ENCODE results near the gene OR7C2.

Gene OR7C2

DNA sequence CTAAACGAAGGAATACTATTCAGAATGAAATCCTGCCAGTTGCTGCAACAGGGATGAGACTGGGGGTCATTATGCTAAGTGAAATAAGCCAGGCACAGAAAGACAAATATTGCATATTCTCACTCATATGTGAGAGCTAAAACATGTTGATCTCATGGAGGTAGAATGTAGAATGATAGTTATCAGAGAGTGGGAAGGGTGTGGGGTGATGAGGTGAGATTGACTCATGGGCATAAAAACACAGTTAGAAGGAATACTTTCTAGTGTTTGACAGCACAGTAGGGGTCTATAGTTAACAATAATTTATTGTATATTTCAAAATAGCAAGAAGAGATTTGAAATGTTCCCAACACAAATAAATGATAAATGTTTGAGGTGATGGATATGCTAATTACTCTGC, 7.8 kb upstream of the OR7C2 start:
- no peak for TF ChIP-seq SIN3A (IDR thresholded peaks at IDR 0.05; ENCODE audit: borderline replicate concordance, insufficient read depth, low read length)
- TF ChIP-seq POLR2AphosphoS5 (IDR thresholded peaks at IDR 0.05; ENCODE audit: low read depth, low read length) = no peak
- TF ChIP-seq TAF1 (IDR thresholded peaks at IDR 0.05; ENCODE audit: borderline replicate concordance, insufficient read depth, low read length) = no peak

DNA sequence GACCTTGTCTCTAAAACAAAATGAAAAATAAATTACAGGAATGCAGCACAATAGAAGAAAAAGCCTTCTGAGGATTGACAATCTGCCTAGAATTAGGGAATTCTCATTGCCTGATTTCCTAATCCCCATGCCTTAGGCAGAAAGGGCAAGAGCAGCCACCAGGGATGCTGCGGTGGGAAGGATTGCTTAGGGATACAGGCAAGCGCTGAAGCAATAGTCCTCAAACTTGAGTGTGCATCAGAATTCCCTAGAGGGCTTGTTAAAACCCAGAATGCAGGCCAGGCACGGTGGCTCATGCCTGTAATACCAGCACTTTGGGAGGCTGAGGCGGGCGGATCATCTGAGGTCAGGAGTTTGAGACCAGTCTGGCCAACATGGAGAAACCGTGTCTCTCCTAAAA, 1.0 kb upstream of the OR7C2 start:
- TF ChIP-seq TAF1 (IDR thresholded peaks at IDR 0.05; ENCODE audit: borderline replicate concordance, insufficient read depth, low read length) = no peak
- no peak for TF ChIP-seq FOXP2 (optimal IDR thresholded peaks at IDR 0.05; ENCODE audit: borderline replicate concordance, extremely low read depth, extremely low read length, insufficient read depth)
- TF ChIP-seq, protein P1, sequence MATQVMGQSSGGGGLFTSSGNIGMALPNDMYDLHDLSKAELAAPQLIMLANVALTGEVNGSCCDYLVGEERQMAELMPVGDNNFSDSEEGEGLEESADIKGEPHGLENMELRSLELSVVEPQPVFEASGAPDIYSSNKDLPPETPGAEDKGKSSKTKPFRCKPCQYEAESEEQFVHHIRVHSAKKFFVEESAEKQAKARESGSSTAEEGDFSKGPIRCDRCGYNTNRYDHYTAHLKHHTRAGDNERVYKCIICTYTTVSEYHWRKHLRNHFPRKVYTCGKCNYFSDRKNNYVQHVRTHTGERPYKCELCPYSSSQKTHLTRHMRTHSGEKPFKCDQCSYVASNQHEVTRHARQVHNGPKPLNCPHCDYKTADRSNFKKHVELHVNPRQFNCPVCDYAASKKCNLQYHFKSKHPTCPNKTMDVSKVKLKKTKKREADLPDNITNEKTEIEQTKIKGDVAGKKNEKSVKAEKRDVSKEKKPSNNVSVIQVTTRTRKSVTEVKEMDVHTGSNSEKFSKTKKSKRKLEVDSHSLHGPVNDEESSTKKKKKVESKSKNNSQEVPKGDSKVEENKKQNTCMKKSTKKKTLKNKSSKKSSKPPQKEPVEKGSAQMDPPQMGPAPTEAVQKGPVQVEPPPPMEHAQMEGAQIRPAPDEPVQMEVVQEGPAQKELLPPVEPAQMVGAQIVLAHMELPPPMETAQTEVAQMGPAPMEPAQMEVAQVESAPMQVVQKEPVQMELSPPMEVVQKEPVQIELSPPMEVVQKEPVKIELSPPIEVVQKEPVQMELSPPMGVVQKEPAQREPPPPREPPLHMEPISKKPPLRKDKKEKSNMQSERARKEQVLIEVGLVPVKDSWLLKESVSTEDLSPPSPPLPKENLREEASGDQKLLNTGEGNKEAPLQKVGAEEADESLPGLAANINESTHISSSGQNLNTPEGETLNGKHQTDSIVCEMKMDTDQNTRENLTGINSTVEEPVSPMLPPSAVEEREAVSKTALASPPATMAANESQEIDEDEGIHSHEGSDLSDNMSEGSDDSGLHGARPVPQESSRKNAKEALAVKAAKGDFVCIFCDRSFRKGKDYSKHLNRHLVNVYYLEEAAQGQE (IDR thresholded peaks at IDR 0.05; ENCODE audit: insufficient read depth in 1 of 2, low read depth in 2 of 2, low read length in 2 of 2) = no peak
- no peak for TF ChIP-seq SIN3A (IDR thresholded peaks at IDR 0.05; ENCODE audit: borderline replicate concordance, insufficient read depth, low read length)

DNA sequence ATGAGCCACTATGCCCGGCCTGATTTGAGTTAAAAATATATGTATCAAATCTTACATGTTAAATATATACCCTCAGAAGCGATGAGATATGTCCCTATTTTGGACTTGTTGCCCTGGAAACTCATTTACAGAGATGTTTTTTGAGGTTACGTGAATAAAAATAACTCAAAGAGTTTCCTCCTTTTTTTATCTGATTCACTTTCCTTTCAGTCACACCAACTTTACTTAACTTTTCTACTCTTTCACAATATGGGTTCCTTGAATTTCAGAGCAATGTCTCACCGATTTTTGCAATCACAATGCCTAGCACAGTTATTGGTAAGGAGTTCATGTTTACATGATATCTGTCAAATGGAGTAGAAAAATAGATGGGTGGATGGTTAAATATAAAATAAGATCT, 2.3 kb downstream of the OR7C2 start:
- TF ChIP-seq FOXP2 (optimal IDR thresholded peaks at IDR 0.05; ENCODE audit: borderline replicate concordance, extremely low read depth, extremely low read length, insufficient read depth) = no peak
- TF ChIP-seq TAF1 (IDR thresholded peaks at IDR 0.05; ENCODE audit: borderline replicate concordance, insufficient read depth, low read length) = no peak
- TF ChIP-seq SIN3A (IDR thresholded peaks at IDR 0.05; ENCODE audit: borderline replicate concordance, insufficient read depth, low read length) = no peak
- TF ChIP-seq, protein P1 (IDR thresholded peaks at IDR 0.05; ENCODE audit: insufficient read depth in 1 of 2, low read depth in 2 of 2, low read length in 2 of 2) = no peak
- no peak for TF ChIP-seq POLR2AphosphoS5 (IDR thresholded peaks at IDR 0.05; ENCODE audit: low read depth, low read length)

DNA sequence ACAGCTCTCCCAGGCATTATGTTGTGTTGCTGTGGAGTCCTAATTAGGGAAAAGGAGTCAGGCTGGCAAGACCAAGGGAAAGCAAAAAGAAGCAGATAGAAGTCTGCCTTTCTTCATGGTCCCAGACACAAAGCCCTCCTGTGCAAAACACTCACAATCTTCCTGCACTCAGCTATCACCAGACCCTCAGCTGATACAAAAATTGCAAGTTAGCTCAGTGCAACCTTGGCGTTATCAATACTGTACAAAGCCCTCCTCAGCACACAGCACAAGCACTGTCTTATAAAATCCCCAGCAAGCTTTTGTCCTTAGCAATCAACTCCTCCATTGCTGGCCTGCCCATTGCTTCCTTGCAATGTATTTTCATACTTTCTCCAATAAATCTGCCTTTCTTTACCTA, 3.2 kb downstream of the OR7C2 start:
- TF ChIP-seq POLR2AphosphoS5 (IDR thresholded peaks at IDR 0.05; ENCODE audit: low read depth, low read length) (no peak), SIN3A (IDR thresholded peaks at IDR 0.05; ENCODE audit: borderline replicate concordance, insufficient read depth, low read length) (no peak), TAF1 (IDR thresholded peaks at IDR 0.05; ENCODE audit: borderline replicate concordance, insufficient read depth, low read length) (no peak), FOXP2 (optimal IDR thresholded peaks at IDR 0.05; ENCODE audit: borderline replicate concordance, extremely low read depth, extremely low read length, insufficient read depth) (no peak)
- TF ChIP-seq, protein P1 (IDR thresholded peaks at IDR 0.05; ENCODE audit: insufficient read depth in 1 of 2, low read depth in 2 of 2, low read length in 2 of 2) = no peak

DNA sequence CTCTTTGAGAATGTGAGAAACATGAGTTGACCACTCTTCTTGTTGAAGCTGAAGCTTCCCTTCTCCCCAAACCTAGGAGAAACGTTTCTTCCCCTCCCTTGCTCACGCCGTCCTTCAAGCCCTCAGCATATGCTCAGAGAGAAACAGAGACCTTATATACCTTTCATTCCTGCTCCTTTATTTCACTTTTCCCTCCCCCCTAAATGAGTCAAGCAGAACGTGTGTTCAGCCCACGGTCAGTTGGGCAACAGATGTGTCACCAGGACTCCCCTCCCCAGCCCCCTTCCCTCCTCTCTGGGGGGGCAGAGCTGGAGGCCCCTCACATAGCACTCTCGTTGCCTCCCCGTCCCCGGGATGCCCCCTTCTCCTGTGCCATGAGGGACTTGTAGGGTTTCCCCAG, 8.6 kb downstream of the OR7C2 start:
- TF ChIP-seq, protein P1 (IDR thresholded peaks at IDR 0.05; ENCODE audit: insufficient read depth in 1 of 2, low read depth in 2 of 2, low read length in 2 of 2) = no peak
- no peak for TF ChIP-seq TAF1 (IDR thresholded peaks at IDR 0.05; ENCODE audit: borderline replicate concordance, insufficient read depth, low read length)
- no peak for TF ChIP-seq SIN3A (IDR thresholded peaks at IDR 0.05; ENCODE audit: borderline replicate concordance, insufficient read depth, low read length)
- no peak for TF ChIP-seq POLR2AphosphoS5 (IDR thresholded peaks at IDR 0.05; ENCODE audit: low read depth, low read length)
- no peak for TF ChIP-seq FOXP2 (optimal IDR thresholded peaks at IDR 0.05; ENCODE audit: borderline replicate concordance, extremely low read depth, extremely low read length, insufficient read depth)

All from PFSK-1 (cell line).